ENCODE results near the gene TLE3. TPM values are rescaled to one million over a fixed set of nuclear protein-coding genes. Genes with fewer than 3 reads are reported as not detected.

TLE3 gene
- total and polyA plus RNA-seq, 2 of the 4 experiments (the other 2 are of a cell fraction), result 6.5 to 16.3 TPM

DNA sequence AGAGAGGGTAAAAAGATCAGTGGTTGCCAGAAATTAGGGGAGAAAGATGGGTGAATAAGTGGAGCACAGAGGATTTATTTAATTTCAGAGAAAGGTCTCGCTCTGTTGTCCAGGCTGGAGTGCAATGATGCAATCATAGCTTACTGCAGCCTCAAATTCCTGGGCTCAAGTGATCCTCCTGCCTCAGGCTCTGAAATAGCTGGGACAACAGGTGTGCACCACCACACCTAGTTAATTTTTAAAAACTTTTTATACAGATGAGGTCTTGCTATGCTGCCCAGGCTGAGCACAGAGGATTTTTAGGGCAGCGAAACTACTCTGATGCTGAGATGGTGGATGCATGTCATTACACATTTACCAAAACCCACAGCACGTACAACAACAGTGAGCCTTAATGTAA is 20.9 kb upstream of the TLE3 start:
- DNase-seq, result no peak
- H3K4me2 ChIP-seq (ENCODE audit: low read depth, low read length), result no peak overlapping the region
- no peak overlapping the region for H4K8ac ChIP-seq (ENCODE audit: low read depth in 2 of 2, low read length in 2 of 2)
- no peak overlapping the region for H2BK15ac ChIP-seq (ENCODE audit: low read depth, low read length)
- H3K27me3 ChIP-seq (ENCODE audit: control insufficient read depth, insufficient read depth, low read length), result peaks cover 36% of the 10 kb centered on the region
- H3K27ac ChIP-seq (ENCODE audit: insufficient read depth, low read length), result no peak overlapping the region
- no peak overlapping the region for H2AK5ac ChIP-seq (ENCODE audit: low read depth, low read length)
- ATAC-seq (ENCODE audit: low read depth), result no peak
- no CpG with 5 or more reads among the region's 3 CpGs for WGBS, 2 experiments (ENCODE audit: extremely low coverage in 2 of 2, insufficient read length in 1 of 2)
- H3K79me1 ChIP-seq (ENCODE audit: low read depth in 1 of 2, low read length in 2 of 2), result no peaks in the 10 kb centered on the region
- in situ Hi-C loops (cut with MboI; ENCODE audit: low sequenced_read_pairs), result no loop called here
- no peaks in the 10 kb centered on the region for H4K20me1 ChIP-seq (ENCODE audit: insufficient read depth, low read length)
- H3K56ac ChIP-seq (ENCODE audit: extremely low read depth, insufficient read depth, low read length), result no peak overlapping the region
- peaks cover 5% of the 10 kb centered on the region; the same call in 1 of the 2 replicates for H3K4me1 ChIP-seq (ENCODE audit: control insufficient read depth, insufficient read depth, low read length)
- H2AK9ac ChIP-seq (replicated peaks; ENCODE audit: low read depth, low read length, poor library complexity), result no peak overlapping the region
- dilution Hi-C loops (cut with HindIII; ENCODE audit: low sequenced_read_pairs, unreplicated experiment), result no loop called here
- no peak overlapping the region for H2BK20ac ChIP-seq (ENCODE audit: low read depth, low read length)
- no peak overlapping the region for H3K4me3 ChIP-seq (ENCODE audit: insufficient read depth, low read depth, low read length)
- POLR2A ChIA-PET (ENCODE audit: unreplicated experiment), result no interaction called here
- H4K91ac ChIP-seq (ENCODE audit: insufficient read depth, low read depth, low read length), result no peak overlapping the region
- no peaks in the 10 kb centered on the region for H3K9me3 ChIP-seq (ENCODE audit: control insufficient read depth, insufficient read depth, low read length)
- intact Hi-C loops (cut with micrococcal nuclease), result no loop called here
- H3K14ac ChIP-seq (replicated peaks; ENCODE audit: low read depth, low read length), result no peak overlapping the region
- H4K5ac ChIP-seq (ENCODE audit: low read depth, low read length), result no peak overlapping the region
- H3K9me1 ChIP-seq (ENCODE audit: insufficient read depth, low read length), result no peaks in the 10 kb centered on the region
- no TSS peak for BruUV-seq (replicated peaks)
- no peak for TF ChIP-seq RCOR1 (IDR thresholded peaks at IDR 0.05; ENCODE audit: insufficient replicate concordance, low read length)
- TF ChIP-seq POLR2A (IDR thresholded peaks at IDR 0.05; ENCODE audit: low read depth, low read length), result no peak
- no peak for TF ChIP-seq RFX5 (IDR thresholded peaks at IDR 0.05; ENCODE audit: low read depth, low read length)
- TF ChIP-seq, protein P1, sequence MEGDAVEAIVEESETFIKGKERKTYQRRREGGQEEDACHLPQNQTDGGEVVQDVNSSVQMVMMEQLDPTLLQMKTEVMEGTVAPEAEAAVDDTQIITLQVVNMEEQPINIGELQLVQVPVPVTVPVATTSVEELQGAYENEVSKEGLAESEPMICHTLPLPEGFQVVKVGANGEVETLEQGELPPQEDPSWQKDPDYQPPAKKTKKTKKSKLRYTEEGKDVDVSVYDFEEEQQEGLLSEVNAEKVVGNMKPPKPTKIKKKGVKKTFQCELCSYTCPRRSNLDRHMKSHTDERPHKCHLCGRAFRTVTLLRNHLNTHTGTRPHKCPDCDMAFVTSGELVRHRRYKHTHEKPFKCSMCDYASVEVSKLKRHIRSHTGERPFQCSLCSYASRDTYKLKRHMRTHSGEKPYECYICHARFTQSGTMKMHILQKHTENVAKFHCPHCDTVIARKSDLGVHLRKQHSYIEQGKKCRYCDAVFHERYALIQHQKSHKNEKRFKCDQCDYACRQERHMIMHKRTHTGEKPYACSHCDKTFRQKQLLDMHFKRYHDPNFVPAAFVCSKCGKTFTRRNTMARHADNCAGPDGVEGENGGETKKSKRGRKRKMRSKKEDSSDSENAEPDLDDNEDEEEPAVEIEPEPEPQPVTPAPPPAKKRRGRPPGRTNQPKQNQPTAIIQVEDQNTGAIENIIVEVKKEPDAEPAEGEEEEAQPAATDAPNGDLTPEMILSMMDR (conservative IDR thresholded peaks at IDR 0.05; ENCODE audit: low read depth, low read length), result no peak
- TF ChIP-seq MAFK (IDR thresholded peaks at IDR 0.05; ENCODE audit: low read depth, low read length), result no peak
- no peak for TF ChIP-seq CHD1 (IDR thresholded peaks at IDR 0.05; ENCODE audit: low read depth, low read length)
- no peak for TF ChIP-seq MXI1 (IDR thresholded peaks at IDR 0.05; ENCODE audit: borderline replicate concordance, low read depth, low read length)
- no peak for TF ChIP-seq BHLHE40 (IDR thresholded peaks at IDR 0.05; ENCODE audit: low read depth, low read length)
- TF ChIP-seq, protein P2, sequence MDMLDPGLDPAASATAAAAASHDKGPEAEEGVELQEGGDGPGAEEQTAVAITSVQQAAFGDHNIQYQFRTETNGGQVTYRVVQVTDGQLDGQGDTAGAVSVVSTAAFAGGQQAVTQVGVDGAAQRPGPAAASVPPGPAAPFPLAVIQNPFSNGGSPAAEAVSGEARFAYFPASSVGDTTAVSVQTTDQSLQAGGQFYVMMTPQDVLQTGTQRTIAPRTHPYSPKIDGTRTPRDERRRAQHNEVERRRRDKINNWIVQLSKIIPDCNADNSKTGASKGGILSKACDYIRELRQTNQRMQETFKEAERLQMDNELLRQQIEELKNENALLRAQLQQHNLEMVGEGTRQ (IDR thresholded peaks at IDR 0.05; ENCODE audit: low read depth, low read length), result no peak
- no peak for TF ChIP-seq RAD21 (IDR thresholded peaks at IDR 0.05; ENCODE audit: low read length)
- no peak for TF ChIP-seq NFE2L2 (IDR thresholded peaks at IDR 0.05; ENCODE audit: low read depth, low read length)
- TF ChIP-seq, protein P3, sequence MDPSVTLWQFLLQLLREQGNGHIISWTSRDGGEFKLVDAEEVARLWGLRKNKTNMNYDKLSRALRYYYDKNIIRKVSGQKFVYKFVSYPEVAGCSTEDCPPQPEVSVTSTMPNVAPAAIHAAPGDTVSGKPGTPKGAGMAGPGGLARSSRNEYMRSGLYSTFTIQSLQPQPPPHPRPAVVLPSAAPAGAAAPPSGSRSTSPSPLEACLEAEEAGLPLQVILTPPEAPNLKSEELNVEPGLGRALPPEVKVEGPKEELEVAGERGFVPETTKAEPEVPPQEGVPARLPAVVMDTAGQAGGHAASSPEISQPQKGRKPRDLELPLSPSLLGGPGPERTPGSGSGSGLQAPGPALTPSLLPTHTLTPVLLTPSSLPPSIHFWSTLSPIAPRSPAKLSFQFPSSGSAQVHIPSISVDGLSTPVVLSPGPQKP (IDR thresholded peaks at IDR 0.05; ENCODE audit: borderline replicate concordance, low read depth, low read length), result no peak
- no peak for TF ChIP-seq SMC3 (IDR thresholded peaks at IDR 0.05; ENCODE audit: low read depth, low read length)
- TF ChIP-seq MAZ (IDR thresholded peaks at IDR 0.05; ENCODE audit: borderline replicate concordance, low read depth, low read length), result no peak
- no peak for TF ChIP-seq CEBPB (IDR thresholded peaks at IDR 0.05; ENCODE audit: low read depth, low read length)
- no peak overlapping the region for H2AFZ ChIP-seq (replicated peaks; ENCODE audit: low read length, poor library complexity)
- no peak overlapping the region for H3K18ac ChIP-seq (ENCODE audit: low read depth, low read length)
- no peak overlapping the region for H2BK5ac ChIP-seq (ENCODE audit: low read depth, low read length, poor library complexity, severe bottlenecking)
- H3K9ac ChIP-seq (ENCODE audit: low read depth, low read length), result no peak overlapping the region
- H3K4ac ChIP-seq (ENCODE audit: low read depth, low read length), result no peak overlapping the region
- CTCF ChIA-PET, result no interaction called here
- H3K36me3 ChIP-seq (ENCODE audit: control insufficient read depth, insufficient read depth, low read length), result no peaks in the 10 kb centered on the region
- no peak overlapping the region for H3K23ac ChIP-seq (ENCODE audit: low read depth, low read length)
- no peak overlapping the region for H2BK120ac ChIP-seq (ENCODE audit: low read depth, low read length)
